Measurements from ENCODE around the gene PIGK. TPM values are rescaled to one million over a fixed set of nuclear protein-coding genes. Genes with fewer than 3 reads are reported as not detected.
"Not testable (repeated sequence)": the region's sequence is repeated elsewhere in the genome, so short reads cannot be mapped to it uniquely, and the experiment has no call there.

Gene PIGK
- total RNA-seq, 4 donors from 2014 or later = 1.1 to 14.1 (median 8.3) TPM

- TF ChIP-seq POLR2A (IDR thresholded peaks at IDR 0.05) (no peak), EP300 (IDR thresholded peaks at IDR 0.05; ENCODE audit: low read depth) (no peak), CTCF (IDR thresholded peaks at IDR 0.05) (no peak), POLR2AphosphoS5 (IDR thresholded peaks at IDR 0.05) (no peak)
- peak overlapping the region; percentile 66 to 78 (median 70) for H3K4me3 ChIP-seq
- H3K4me1 ChIP-seq = peaks cover 0 to 15% (median 9%) of the 10 kb centered on the region in 4 donors
- intact Hi-C loops (cut with DNase I; ENCODE audit: low total_unique reads) = no loop called here
- H3K27ac ChIP-seq = peak overlapping the region; percentile 75 to 87 (median 84)
- no peak for DNase-seq
- in situ Hi-C loops (cut with MboI; ENCODE audit: low pct_ligation_motif_present in 1 of 4, low pct_unique_long_range_greater_than_20kb in 1 of 4, low sequenced_read_pairs in 3 of 4) = no loop called here
- WGBS, 2 donors (ENCODE audit: low coverage in 1 of 2) = 5% methylated on average over 7 to 12 of the region's 12 CpGs
- H3K9me3 ChIP-seq = no peaks in the 10 kb centered on the region
- no peaks in the 10 kb centered on the region for H3K36me3 ChIP-seq
- no peaks in the 10 kb centered on the region for H3K27me3 ChIP-seq
These were observed 609 bp downstream of the PIGK start for GRCh38 chr1:77218477-77219165.

GRCh38 chr1:77204043-77204442, 15.2 kb downstream of the PIGK start:
- H3K27ac ChIP-seq; H3K27me3 ChIP-seq; H3K9me3 ChIP-seq; H3K4me3 ChIP-seq; in situ Hi-C loops (cut with MboI; ENCODE audit: low pct_ligation_motif_present in 1 of 4, low pct_unique_long_range_greater_than_20kb in 1 of 4, low sequenced_read_pairs in 3 of 4); DNase-seq; intact Hi-C loops (cut with DNase I; ENCODE audit: low total_unique reads); H3K36me3 ChIP-seq; H3K4me1 ChIP-seq: not testable (repeated sequence)
- WGBS, 2 donors (ENCODE audit: low coverage in 1 of 2) = 97 to 100% methylated on average over 1 to 3 of the region's 3 CpGs

GRCh38 chr1:77202751-77203150, 16.5 kb downstream of the PIGK start:
- in situ Hi-C loops (cut with MboI; ENCODE audit: low pct_ligation_motif_present in 1 of 4, low pct_unique_long_range_greater_than_20kb in 1 of 4, low sequenced_read_pairs in 3 of 4) = no loop called here
- peaks cover 5 to 9% of the 10 kb centered on the region in 2 donors for H3K9me3 ChIP-seq
- WGBS, 2 donors (ENCODE audit: low coverage in 1 of 2) = 84 to 88% methylated on average over 3 of the region's 3 CpGs
- no peaks in the 10 kb centered on the region for H3K27me3 ChIP-seq
- no peak for TF ChIP-seq CTCF (IDR thresholded peaks at IDR 0.05)
- TF ChIP-seq EP300 (IDR thresholded peaks at IDR 0.05; ENCODE audit: low read depth) = no peak
- TF ChIP-seq POLR2AphosphoS5 (IDR thresholded peaks at IDR 0.05) = no peak
- TF ChIP-seq POLR2A (IDR thresholded peaks at IDR 0.05) = no peak
- H3K27ac ChIP-seq = no peak overlapping the region
- no peak for DNase-seq
- no peak overlapping the region for H3K4me3 ChIP-seq
- intact Hi-C loops (cut with DNase I; ENCODE audit: low total_unique reads) = no loop called here
- H3K36me3 ChIP-seq = no peaks in the 10 kb centered on the region
- no peaks in the 10 kb centered on the region for H3K4me1 ChIP-seq

GRCh38 chr1:77200806-77201205, 18.4 kb downstream of the PIGK start:
- in situ Hi-C loops (cut with MboI; ENCODE audit: low pct_ligation_motif_present in 1 of 4, low pct_unique_long_range_greater_than_20kb in 1 of 4, low sequenced_read_pairs in 3 of 4) (no loop called here), intact Hi-C loops (cut with DNase I; ENCODE audit: low total_unique reads) (no loop called here)
- WGBS, 2 donors (ENCODE audit: low coverage in 1 of 2) = 89 to 91% methylated on average over 2 of the region's 2 CpGs
- DNase-seq = no peak
- H3K27me3 ChIP-seq = no peaks in the 10 kb centered on the region
- H3K4me3 ChIP-seq = no peak overlapping the region
- H3K27ac ChIP-seq = no peak overlapping the region
- peaks cover 5 to 9% of the 10 kb centered on the region in 2 donors for H3K9me3 ChIP-seq
- no peaks in the 10 kb centered on the region for H3K36me3 ChIP-seq
- no peak for TF ChIP-seq POLR2A (IDR thresholded peaks at IDR 0.05)
- no peaks in the 10 kb centered on the region for H3K4me1 ChIP-seq

- intact Hi-C loops (cut with DNase I; ENCODE audit: low total_unique reads) (no loop called here), in situ Hi-C loops (cut with MboI; ENCODE audit: low pct_ligation_motif_present in 1 of 4, low pct_unique_long_range_greater_than_20kb in 1 of 4, low sequenced_read_pairs in 3 of 4) (no loop called here)
- Histone ChIP-seq H3K4me1 (no peaks in the 10 kb centered on the region), H3K9me3 (peaks cover 2 to 9% of the 10 kb centered on the region in 2 donors), H3K27me3 (no peaks in the 10 kb centered on the region), H3K36me3 (no peaks in the 10 kb centered on the region), H3K27ac (no peak overlapping the region), H3K4me3 (no peak overlapping the region)
- no peak for DNase-seq
- TF ChIP-seq EP300 (IDR thresholded peaks at IDR 0.05; ENCODE audit: low read depth) (no peak), POLR2AphosphoS5 (IDR thresholded peaks at IDR 0.05) (no peak), CTCF (IDR thresholded peaks at IDR 0.05) (no peak), POLR2A (IDR thresholded peaks at IDR 0.05) (no peak)
These were observed 18.9 kb downstream of the PIGK start for GRCh38 chr1:77200293-77200692.
